ENCODE data around the gene CDNF. TPM values are rescaled to one million over a fixed set of nuclear protein-coding genes. Genes with fewer than 3 reads are reported as not detected.

CDNF gene
- total and polyA plus RNA-seq, 2 donors from 2014 or later = 2.1 to 2.3 TPM

DNA sequence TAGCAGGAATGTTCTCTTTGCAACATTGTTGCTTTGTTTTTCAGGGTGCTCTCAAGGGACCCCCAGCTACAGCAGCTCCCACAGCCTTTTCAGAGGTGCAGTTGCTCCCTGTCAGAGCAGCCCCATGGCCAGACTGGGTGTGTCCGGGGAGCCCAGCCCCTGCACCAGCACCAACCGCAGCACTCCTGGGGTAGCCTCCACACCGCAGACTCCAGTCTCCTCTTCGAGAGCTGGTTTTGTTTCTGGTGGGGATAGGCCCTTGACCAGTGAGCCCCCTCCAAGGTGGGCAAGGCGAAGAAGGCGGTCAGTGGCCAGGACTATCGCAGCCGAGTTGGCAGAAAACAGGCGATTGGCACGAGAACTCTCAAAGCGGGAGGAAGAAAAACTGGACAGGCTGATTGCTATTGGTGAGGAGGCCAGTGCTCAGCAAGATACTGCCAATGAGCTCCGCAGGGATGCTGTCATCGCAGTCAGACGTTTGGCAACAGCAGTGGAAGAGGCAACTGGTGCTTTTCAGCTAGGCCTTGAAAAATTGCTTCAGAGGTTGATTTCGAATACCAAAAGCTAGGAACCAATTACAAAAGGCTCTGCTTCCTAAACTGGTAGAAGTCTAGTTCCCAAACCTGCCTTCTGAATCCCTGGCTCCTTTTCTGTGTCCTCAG lies 5.6 kb upstream of the CDNF start:
- FAIRE-seq = no peak
- H3K9me3 ChIP-seq (ENCODE audit: control insufficient read depth in 2 of 3, insufficient read depth in 1 of 3, low read length in 3 of 3) = no peaks in the 10 kb centered on the region
- H3K36me3 ChIP-seq (ENCODE audit: control insufficient read depth in 2 of 3, insufficient read depth in 3 of 3, low read length in 3 of 3) = peaks cover 3 to 44% (median 29%) of the 10 kb centered on the region in 3 donors
- no peak overlapping the region for H3K4me3 ChIP-seq (ENCODE audit: low read length in 3 of 3)
- no peak overlapping the region for H3K27ac ChIP-seq (ENCODE audit: low read depth in 2 of 2, low read length in 2 of 2)
- no peaks in the 10 kb centered on the region for H3K27me3 ChIP-seq (ENCODE audit: control insufficient read depth, insufficient read depth, low read length)
- H3K9ac ChIP-seq (ENCODE audit: low read length in 3 of 3) = no peak overlapping the region
- no peak for TF ChIP-seq CTCF (IDR thresholded peaks at IDR 0.05; ENCODE audit: borderline replicate concordance, extremely low read depth, insufficient read depth)
- no peak for DNase-seq
- peaks cover 0 to 7% (median 0%) of the 10 kb centered on the region in 3 donors for H3K4me1 ChIP-seq (ENCODE audit: control insufficient read depth in 2 of 3, insufficient read depth in 2 of 3, low read depth in 1 of 3, low read length in 3 of 3)
- intact Hi-C loops (cut with DNase I) = no loop called here

GRCh38 chr10:14840178-14840577 lies 2.3 kb upstream of the CDNF start:
- no peak overlapping the region for H3K27ac ChIP-seq (ENCODE audit: low read depth in 2 of 2, low read length in 2 of 2)
- H3K9ac ChIP-seq (ENCODE audit: low read length in 3 of 3) = no peak overlapping the region
- no peak for TF ChIP-seq CTCF (IDR thresholded peaks at IDR 0.05; ENCODE audit: borderline replicate concordance, extremely low read depth, insufficient read depth)
- peaks cover 4 to 44% (median 29%) of the 10 kb centered on the region in 3 donors for H3K36me3 ChIP-seq (ENCODE audit: control insufficient read depth in 2 of 3, insufficient read depth in 3 of 3, low read length in 3 of 3)
- no peaks in the 10 kb centered on the region for H3K27me3 ChIP-seq (ENCODE audit: control insufficient read depth, insufficient read depth, low read length)
- H3K9me3 ChIP-seq (ENCODE audit: control insufficient read depth in 2 of 3, insufficient read depth in 1 of 3, low read length in 3 of 3) = no peaks in the 10 kb centered on the region
- intact Hi-C loops (cut with DNase I) = no loop called here
- H3K4me1 ChIP-seq (ENCODE audit: control insufficient read depth in 2 of 3, insufficient read depth in 2 of 3, low read depth in 1 of 3, low read length in 3 of 3) = peaks cover 2 to 12% (median 5%) of the 10 kb centered on the region in 3 donors
- FAIRE-seq (no peak), DNase-seq (no peak)
- H3K4me3 ChIP-seq (ENCODE audit: low read length in 3 of 3) = no peak overlapping the region

GRCh38 chr10:14839305-14839695 lies 1.5 kb upstream of the CDNF start:
- FAIRE-seq (no peak), DNase-seq (peak in 1 of 5 donors; percentile 20)
- TF ChIP-seq CTCF (IDR thresholded peaks at IDR 0.05; ENCODE audit: borderline replicate concordance, extremely low read depth, insufficient read depth) = no peak
- peaks cover 2 to 12% (median 5%) of the 10 kb centered on the region in 3 donors for H3K4me1 ChIP-seq (ENCODE audit: control insufficient read depth in 2 of 3, insufficient read depth in 2 of 3, low read depth in 1 of 3, low read length in 3 of 3)
- no peaks in the 10 kb centered on the region for H3K9me3 ChIP-seq (ENCODE audit: control insufficient read depth in 2 of 3, insufficient read depth in 1 of 3, low read length in 3 of 3)
- intact Hi-C loops (cut with DNase I) = no loop called here
- peak overlapping the region; percentile 61 to 85 (median 81) for H3K9ac ChIP-seq (ENCODE audit: low read length in 3 of 3)
- no peaks in the 10 kb centered on the region for H3K27me3 ChIP-seq (ENCODE audit: control insufficient read depth, insufficient read depth, low read length)
- no peak overlapping the region for H3K27ac ChIP-seq (ENCODE audit: low read depth in 2 of 2, low read length in 2 of 2)
- H3K36me3 ChIP-seq (ENCODE audit: control insufficient read depth in 2 of 3, insufficient read depth in 3 of 3, low read length in 3 of 3) = peaks cover 7 to 43% (median 26%) of the 10 kb centered on the region in 3 donors
- H3K4me3 ChIP-seq (ENCODE audit: low read length in 3 of 3) = peak overlapping the region; percentile 87 to 92 (median 91)

Measured in kidney (tissue), 14 donors.